Measurements from ENCODE around the gene RARS1.

DNA sequence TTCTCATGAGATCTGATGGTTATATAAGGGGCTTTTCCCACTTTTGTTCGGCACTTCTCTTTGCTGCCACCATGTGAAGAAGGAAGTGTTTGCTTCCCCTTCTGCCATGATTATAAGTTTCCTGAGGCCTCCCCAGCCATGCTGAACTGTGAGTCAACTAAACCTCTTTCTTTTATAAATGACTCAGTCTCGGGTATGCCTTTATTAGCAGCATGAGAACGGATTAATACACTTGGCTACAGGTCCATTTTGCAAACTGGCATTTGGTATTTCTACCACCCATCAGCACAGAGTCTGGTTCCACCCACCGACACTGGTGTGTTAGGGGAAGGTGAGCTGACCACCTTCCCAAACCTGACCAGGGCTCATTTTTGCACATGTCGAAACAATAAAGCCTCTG, 47.9 kb upstream of the RARS1 start:
- TF ChIP-seq, protein P1, sequence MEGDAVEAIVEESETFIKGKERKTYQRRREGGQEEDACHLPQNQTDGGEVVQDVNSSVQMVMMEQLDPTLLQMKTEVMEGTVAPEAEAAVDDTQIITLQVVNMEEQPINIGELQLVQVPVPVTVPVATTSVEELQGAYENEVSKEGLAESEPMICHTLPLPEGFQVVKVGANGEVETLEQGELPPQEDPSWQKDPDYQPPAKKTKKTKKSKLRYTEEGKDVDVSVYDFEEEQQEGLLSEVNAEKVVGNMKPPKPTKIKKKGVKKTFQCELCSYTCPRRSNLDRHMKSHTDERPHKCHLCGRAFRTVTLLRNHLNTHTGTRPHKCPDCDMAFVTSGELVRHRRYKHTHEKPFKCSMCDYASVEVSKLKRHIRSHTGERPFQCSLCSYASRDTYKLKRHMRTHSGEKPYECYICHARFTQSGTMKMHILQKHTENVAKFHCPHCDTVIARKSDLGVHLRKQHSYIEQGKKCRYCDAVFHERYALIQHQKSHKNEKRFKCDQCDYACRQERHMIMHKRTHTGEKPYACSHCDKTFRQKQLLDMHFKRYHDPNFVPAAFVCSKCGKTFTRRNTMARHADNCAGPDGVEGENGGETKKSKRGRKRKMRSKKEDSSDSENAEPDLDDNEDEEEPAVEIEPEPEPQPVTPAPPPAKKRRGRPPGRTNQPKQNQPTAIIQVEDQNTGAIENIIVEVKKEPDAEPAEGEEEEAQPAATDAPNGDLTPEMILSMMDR (IDR thresholded peaks at IDR 0.05; ENCODE audit: low read depth, low read length), result no peak
- TF ChIP-seq POLR2A (IDR thresholded peaks at IDR 0.05; ENCODE audit: extremely low read depth, insufficient read length) (no peak), MYC (IDR thresholded peaks at IDR 0.05; ENCODE audit: low read depth, low read length) (no peak)
